Retinal pigment epithelial cell (primary cell): ENCODE results near the gene POLR1B.
A peak's percentile ranks its signal among the peaks of the same experiment; 100 is the strongest.

Source experiments
- DNase-seq: peaks from one replicate; pipeline ENCODE4 v3.0.0-alpha.2; 2010; ENCODE audit warnings: low read depth
- H3K4me3 ChIP-seq: 2 replicates; pipeline ENCODE4 v1.5.1; 2011; ENCODE audit warnings: mild to moderate bottlenecking, low read length, control low read depth, moderate library complexity
- TF ChIP-seq, protein P1 (sequence below): conservative IDR thresholded peaks from 2 replicates; pipeline ENCODE4 v1.5.1; 2011; ENCODE audit warnings: low read depth, low read length, control low read depth, inconsistent platforms

Gene POLR1B

GRCh38 chr2:112585400-112585799 lies 43.1 kb downstream of the POLR1B start:
- no peak for DNase-seq
- TF ChIP-seq, protein P1, sequence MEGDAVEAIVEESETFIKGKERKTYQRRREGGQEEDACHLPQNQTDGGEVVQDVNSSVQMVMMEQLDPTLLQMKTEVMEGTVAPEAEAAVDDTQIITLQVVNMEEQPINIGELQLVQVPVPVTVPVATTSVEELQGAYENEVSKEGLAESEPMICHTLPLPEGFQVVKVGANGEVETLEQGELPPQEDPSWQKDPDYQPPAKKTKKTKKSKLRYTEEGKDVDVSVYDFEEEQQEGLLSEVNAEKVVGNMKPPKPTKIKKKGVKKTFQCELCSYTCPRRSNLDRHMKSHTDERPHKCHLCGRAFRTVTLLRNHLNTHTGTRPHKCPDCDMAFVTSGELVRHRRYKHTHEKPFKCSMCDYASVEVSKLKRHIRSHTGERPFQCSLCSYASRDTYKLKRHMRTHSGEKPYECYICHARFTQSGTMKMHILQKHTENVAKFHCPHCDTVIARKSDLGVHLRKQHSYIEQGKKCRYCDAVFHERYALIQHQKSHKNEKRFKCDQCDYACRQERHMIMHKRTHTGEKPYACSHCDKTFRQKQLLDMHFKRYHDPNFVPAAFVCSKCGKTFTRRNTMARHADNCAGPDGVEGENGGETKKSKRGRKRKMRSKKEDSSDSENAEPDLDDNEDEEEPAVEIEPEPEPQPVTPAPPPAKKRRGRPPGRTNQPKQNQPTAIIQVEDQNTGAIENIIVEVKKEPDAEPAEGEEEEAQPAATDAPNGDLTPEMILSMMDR: no peak
- peak overlapping the region; percentile 89 for H3K4me3 ChIP-seq

DNA sequence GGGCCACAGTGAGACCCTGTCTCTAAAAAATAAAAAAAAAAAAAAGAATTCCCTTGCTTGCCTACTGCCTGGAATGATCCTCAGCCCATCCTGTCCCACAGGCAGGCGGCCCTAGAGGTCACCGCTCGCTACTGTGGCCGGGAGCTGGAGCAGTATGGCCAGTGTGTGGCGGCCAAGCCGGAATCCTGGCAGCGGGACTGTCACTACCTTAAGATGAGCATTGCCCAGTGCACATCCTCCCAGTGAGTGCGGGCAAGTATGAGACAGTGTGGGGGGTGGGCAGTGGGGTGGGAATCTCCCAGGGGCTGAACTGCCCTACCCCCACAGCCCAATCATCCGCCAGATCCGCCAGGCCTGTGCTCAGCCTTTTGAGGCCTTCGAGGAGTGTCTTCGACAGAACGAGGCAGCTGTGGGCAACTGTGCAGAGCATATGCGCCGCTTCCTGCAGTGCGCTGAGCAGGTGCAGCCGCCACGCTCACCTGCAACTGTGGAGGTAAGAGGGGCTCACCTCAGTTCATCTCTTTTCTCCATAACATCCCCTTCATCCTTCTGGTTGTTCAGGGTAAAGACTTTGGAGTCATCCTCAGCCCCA lies 43.7 kb downstream of the POLR1B start:
- no peak for DNase-seq
- TF ChIP-seq, protein P1: no peak
- H3K4me3 ChIP-seq: no peak overlapping the region

- TF ChIP-seq, protein P1: no peak
- no peak overlapping the region for H3K4me3 ChIP-seq
- no peak for DNase-seq
Measured at GRCh38 chr2:112588611-112589045, 46.4 kb downstream of the POLR1B start.

DNA sequence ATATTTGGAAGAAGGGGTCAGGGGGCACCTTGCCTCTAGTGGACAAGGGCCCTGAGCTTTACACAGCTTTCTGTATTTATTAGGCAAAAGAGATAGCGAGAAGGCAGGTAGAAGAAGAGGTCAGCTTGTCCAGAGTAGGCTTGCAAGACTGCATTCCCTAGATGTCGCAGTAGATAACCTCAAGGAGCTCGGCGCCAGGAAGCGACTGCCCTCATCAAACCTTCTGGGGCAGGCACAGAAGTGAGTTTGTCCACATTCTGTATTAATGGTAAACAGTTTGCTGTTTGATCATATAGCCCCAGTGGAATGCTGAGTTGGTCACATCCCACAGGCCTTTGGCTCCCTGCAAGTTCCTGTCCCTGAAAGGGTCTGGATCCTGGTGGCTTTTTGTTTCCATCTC lies 49.1 kb downstream of the POLR1B start:
- TF ChIP-seq, protein P1: no peak
- no peak overlapping the region for H3K4me3 ChIP-seq
- no peak for DNase-seq

- no peak overlapping the region for H3K4me3 ChIP-seq
- TF ChIP-seq, protein P1: no peak
- no peak for DNase-seq
Measured at GRCh38 chr2:112593736-112594135, 51.5 kb downstream of the POLR1B start.

DNA sequence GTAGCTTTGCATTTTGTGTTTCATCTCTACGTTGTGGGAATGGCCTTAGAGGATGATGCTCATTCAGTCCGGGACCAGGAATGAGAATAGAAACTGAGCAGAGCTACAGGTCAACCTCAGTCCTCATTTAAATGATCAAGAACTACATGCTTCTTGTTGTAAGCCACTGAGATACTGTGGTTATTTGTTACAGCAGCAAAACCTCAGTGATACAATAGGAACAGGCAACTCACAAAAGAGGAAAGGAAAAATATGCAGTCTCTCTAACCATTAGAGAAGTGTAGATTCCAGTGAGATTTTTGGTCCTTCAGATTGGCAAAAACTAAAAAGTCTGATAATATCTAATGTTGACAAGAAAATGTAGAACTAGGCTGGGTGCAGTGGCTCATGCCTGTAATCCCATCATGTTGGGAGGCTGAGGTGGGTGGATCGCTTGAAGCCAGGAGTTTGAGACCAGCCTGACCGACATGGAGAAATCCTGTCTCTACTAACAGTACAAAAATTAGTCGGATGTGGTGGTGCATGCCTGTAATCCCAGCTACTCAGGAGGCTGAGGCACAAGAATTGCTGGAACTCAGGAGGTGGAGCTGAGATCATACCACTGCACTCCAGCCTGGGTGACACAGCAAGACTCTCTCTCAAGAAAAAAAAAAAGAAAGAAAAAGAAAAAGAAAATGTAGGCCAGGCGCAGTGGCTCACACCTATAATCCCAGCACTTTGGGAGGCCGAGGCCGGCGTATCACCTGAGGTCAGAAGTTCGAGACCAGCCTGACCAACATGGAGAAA lies 55.5 kb downstream of the POLR1B start:
- no peak overlapping the region for H3K4me3 ChIP-seq
- DNase-seq: no peak
- TF ChIP-seq, protein P1: no peak

GRCh38 chr2:112600634-112601033 lies 58.4 kb downstream of the POLR1B start:
- DNase-seq: no peak
- H3K4me3 ChIP-seq: no peak overlapping the region
- TF ChIP-seq, protein P1: no peak
